H9 (cell line): ENCODE data around the gene MTG1. TPM values are rescaled to one million over a fixed set of nuclear protein-coding genes. Genes with fewer than 3 reads are reported as not detected.

ENCODE experiments used
- DNase-seq: peaks from one replicate; pipeline ENCODE4 v3.0.0-alpha.2; 2017
- H2AFZ ChIP-seq: one replicate; pipeline ENCODE4 v1.6.1; 2013; ENCODE audit warnings: mild to moderate bottlenecking, low read length, control low read depth, moderate library complexity
- H2AK5ac ChIP-seq: 2 replicates; pipeline ENCODE4 v1.6.1; 2013; ENCODE audit warnings: low read length, control low read depth, mixed read lengths; ENCODE audit not compliant: insufficient read length
- H2BK120ac ChIP-seq: one replicate; pipeline ENCODE4 v1.6.1; 2013; ENCODE audit warnings: low read depth, mild to moderate bottlenecking, low read length, control low read depth, inconsistent platforms; ENCODE audit not compliant: poor library complexity, severe bottlenecking
- H2BK12ac ChIP-seq: 2 replicates; pipeline ENCODE4 v1.6.1; 2013; ENCODE audit warnings: low read length, control low read depth, mixed read lengths, low read depth; ENCODE audit not compliant: insufficient read length
- H2BK15ac ChIP-seq: 2 replicates; pipeline ENCODE4 v1.6.1; 2013; ENCODE audit warnings: low read depth, low read length, control low read depth
- H2BK20ac ChIP-seq: one replicate; pipeline ENCODE4 v1.6.1; 2013; ENCODE audit warnings: low read depth, mild to moderate bottlenecking, low read length, control low read depth, inconsistent platforms; ENCODE audit not compliant: poor library complexity, severe bottlenecking
- H2BK5ac ChIP-seq: 2 replicates; pipeline ENCODE4 v1.6.1; 2013; ENCODE audit warnings: low read length, control low read depth, mixed read lengths; ENCODE audit not compliant: insufficient read length
- H3K14ac ChIP-seq: 2 replicates; pipeline ENCODE4 v1.6.1; 2013; ENCODE audit warnings: low read length, control low read depth; ENCODE audit not compliant: insufficient read depth
- H3K18ac ChIP-seq: 2 replicates; pipeline ENCODE4 v1.6.1; 2013; ENCODE audit warnings: low read depth, mild to moderate bottlenecking, mixed read lengths, low read length, control low read depth; ENCODE audit not compliant: insufficient read length
- H3K23ac ChIP-seq: 2 replicates; pipeline ENCODE4 v1.6.1; 2013; ENCODE audit warnings: low read length, control low read depth, mixed read lengths, low read depth; ENCODE audit not compliant: insufficient read length
- H3K23me2 ChIP-seq: 2 replicates; pipeline ENCODE4 v1.6.1; 2013; ENCODE audit warnings: low read depth, mild to moderate bottlenecking, mixed read lengths, low read length, control low read depth; ENCODE audit not compliant: insufficient read length, poor library complexity, severe bottlenecking
- H3K27ac ChIP-seq: 2 replicates; pipeline ENCODE4 v1.5.1; 2013; ENCODE audit warnings: low read length, control low read depth, mixed read lengths, low read depth; ENCODE audit not compliant: insufficient read length
- H3K27me3 ChIP-seq: 2 replicates; pipeline ENCODE4 v1.6.1; 2013; ENCODE audit warnings: low read length, control low read depth, inconsistent platforms; ENCODE audit not compliant: insufficient read depth
- H3K4ac ChIP-seq: 2 replicates; pipeline ENCODE4 v1.6.1; 2013; ENCODE audit warnings: low read depth, mild to moderate bottlenecking, control low read depth, inconsistent platforms, low read length, moderate library complexity
- H3K4me1 ChIP-seq: 2 replicates; pipeline ENCODE4 v1.6.1; 2013; ENCODE audit warnings: low read length, control low read depth, inconsistent platforms; ENCODE audit not compliant: insufficient read depth
- H3K4me2 ChIP-seq: 2 replicates; pipeline ENCODE4 v1.6.1; 2013; ENCODE audit warnings: low read length, control low read depth, mixed read lengths; ENCODE audit not compliant: insufficient read length, insufficient read depth
- H3K56ac ChIP-seq: 2 replicates; pipeline ENCODE4 v1.6.1; 2013; ENCODE audit warnings: low read depth, mild to moderate bottlenecking, mixed read lengths, low read length, control low read depth; ENCODE audit not compliant: insufficient read length
- H3K79me1 ChIP-seq: 2 replicates; pipeline ENCODE4 v1.6.1; 2013; ENCODE audit warnings: low read depth, mild to moderate bottlenecking, moderate library complexity, low read length, control low read depth, inconsistent platforms; ENCODE audit not compliant: insufficient read depth, poor library complexity, severe bottlenecking
- H3K79me2 ChIP-seq: 2 replicates; pipeline ENCODE4 v1.6.1; 2013; ENCODE audit warnings: low read length, control low read depth, inconsistent platforms; ENCODE audit not compliant: insufficient read depth
- H3K9ac ChIP-seq: 2 replicates; pipeline ENCODE4 v1.6.1; 2013; ENCODE audit warnings: low read length, control low read depth, mixed read lengths; ENCODE audit not compliant: insufficient read length; ENCODE audit errors: extremely low read depth
- H3K9me3 ChIP-seq: one replicate; pipeline ENCODE4 v1.6.1; 2013; ENCODE audit warnings: low read depth, low read length, inconsistent platforms; ENCODE audit not compliant: control insufficient read depth
- H3T11ph ChIP-seq: one replicate; pipeline ENCODE4 v1.6.1; 2013; ENCODE audit warnings: mild to moderate bottlenecking, low read length, control low read depth, inconsistent platforms
- H4K20me1 ChIP-seq: one replicate; pipeline ENCODE4 v1.6.1; 2013; ENCODE audit not compliant: control insufficient read depth, insufficient read length, insufficient read depth
- H4K5ac ChIP-seq: 2 replicates; pipeline ENCODE4 v1.6.1; 2013; ENCODE audit warnings: low read depth, mild to moderate bottlenecking, mixed read lengths, low read length, control low read depth; ENCODE audit not compliant: insufficient read length
- H4K8ac ChIP-seq: replicated peaks from 2 replicates; pipeline ENCODE4 v1.6.1; 2013; ENCODE audit warnings: low read length, control low read depth, mixed read lengths, low read depth; ENCODE audit not compliant: insufficient read length
- H4K91ac ChIP-seq: 2 replicates; pipeline ENCODE4 v1.6.1; 2013; ENCODE audit warnings: low read depth, mild to moderate bottlenecking, moderate library complexity, mixed read lengths, low read length, control low read depth; ENCODE audit not compliant: insufficient read length
- H3K27ac Mint-ChIP-seq, 3 experiments: 2 replicates in 2 of 3; 3 replicates in 1 of 3; pipeline ENCODE4 v1.8.0; 2020 to 2021; ENCODE audit warnings: mixed read lengths in 3 of 3, mild to moderate bottlenecking in 1 of 3, moderate library complexity in 1 of 3
- H3K27me3 Mint-ChIP-seq: 2 replicates; pipeline ENCODE4 v1.8.0; 2021; ENCODE audit warnings: low read depth, mild to moderate bottlenecking, moderate library complexity, mixed read lengths
- H3K36me3 Mint-ChIP-seq, 3 experiments: 2 replicates in 2 of 3; 3 replicates in 1 of 3; pipeline ENCODE4 v1.8.0; 2020 to 2021; ENCODE audit warnings: low read depth in 3 of 3, mixed read lengths in 3 of 3; ENCODE audit not compliant: insufficient read depth in 1 of 3
- H3K4me1 Mint-ChIP-seq, 2 experiments: 2 replicates each; pipeline ENCODE4 v1.8.0; 2020; ENCODE audit warnings: mixed read lengths in 2 of 2
- H3K4me3 Mint-ChIP-seq, 2 experiments: 2 replicates in 1 of 2; 3 replicates in 1 of 2; pipeline ENCODE4 v1.8.0; 2020 to 2021; ENCODE audit warnings: mild to moderate bottlenecking in 2 of 2, mixed read lengths in 2 of 2, moderate library complexity in 1 of 2
- H3K9me3 Mint-ChIP-seq, 2 experiments: 2 replicates in 1 of 2; 3 replicates in 1 of 2; pipeline ENCODE4 v1.8.0; 2020; ENCODE audit warnings: mild to moderate bottlenecking in 2 of 2, mixed read lengths in 2 of 2, moderate library complexity in 1 of 2
- WGBS: extraction: QIAGEN DNeasy Blood & Tissue Kit; methylation state at CpG from one replicate; pipeline ENCODE4 v1.1.7; 2013; ENCODE audit warnings: missing lambda C conversion rate, low lambda C conversion rate, mixed read lengths; ENCODE audit not compliant: insufficient read length; ENCODE audit errors: extremely low coverage; 5-methylcytosine and 5-hydroxymethylcytosine counted together
- total RNA-seq: library from RNA; stranded (reverse); gene quantifications from 2 replicates; pipeline ENCODE4 v1.2.1, GENCODE V29; 2021
- TF ChIP-seq, protein P1 (sequence below): fragments of 200-600 bp; sonication (generic); conservative IDR thresholded peaks from 3 replicates; pipeline ENCODE4 v1.8.0; 2021; ENCODE audit warnings: antibody characterized with exemption, mild to moderate bottlenecking

The MTG1 gene
- total RNA-seq, 1 experiment from 2014 or later = 65.3 TPM

DNA sequence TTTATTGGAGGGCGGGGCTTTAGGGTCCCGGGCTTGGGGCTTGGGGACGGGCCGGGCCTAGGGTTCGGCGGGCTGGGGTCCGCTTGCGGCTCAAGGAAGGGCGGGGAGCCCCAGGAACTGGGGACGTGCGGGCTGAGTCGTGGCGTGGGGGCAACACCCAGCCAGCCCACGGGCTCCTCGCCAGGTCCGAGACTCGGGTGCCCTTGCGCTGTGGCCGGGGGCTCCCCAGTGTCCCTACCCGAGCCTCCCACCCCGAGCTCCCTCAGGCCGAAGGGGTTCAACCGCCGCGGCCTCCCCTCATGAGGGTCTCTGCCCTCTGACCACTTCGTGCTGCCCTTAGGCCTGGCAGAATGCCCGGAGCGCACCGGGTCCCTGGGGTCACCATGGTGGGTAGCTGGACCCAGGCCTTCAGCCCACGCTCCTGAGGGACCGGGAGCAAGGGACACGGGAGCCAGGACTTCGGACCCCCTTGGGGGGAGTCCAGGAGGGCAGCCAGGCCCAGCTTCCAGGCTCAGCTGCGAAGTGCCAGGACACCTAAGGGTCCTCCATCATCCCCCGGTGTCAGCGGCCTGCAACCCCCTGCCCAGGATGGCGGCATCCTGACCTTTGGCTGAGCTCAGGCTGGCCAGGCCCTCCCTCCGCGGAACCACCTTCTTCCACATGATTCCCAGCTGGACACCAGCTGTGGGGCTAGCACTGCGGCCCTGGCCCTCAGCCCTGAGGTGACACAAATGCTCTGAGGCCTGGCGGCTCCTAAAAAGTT, 35.6 kb upstream of the MTG1 start:
- H3K79me2 ChIP-seq = no peaks in the 10 kb centered on the region
- no peaks in the 10 kb centered on the region for H3K9me3 Mint-ChIP-seq
- H3K23ac ChIP-seq = no peak overlapping the region
- H3K27me3 ChIP-seq = no peaks in the 10 kb centered on the region; the same call in 1 of the 2 replicates
- H2AFZ ChIP-seq = no peak overlapping the region
- peaks cover 0 to 2% of the 10 kb centered on the region in 2 experiments; a peak in 1 of 4 replicates for H3K4me1 Mint-ChIP-seq
- no peaks in the 10 kb centered on the region for H3K23me2 ChIP-seq
- no peaks in the 10 kb centered on the region for H3K79me1 ChIP-seq
- H4K8ac ChIP-seq = no peak overlapping the region
- H3K9me3 ChIP-seq = no peaks in the 10 kb centered on the region
- no peak overlapping the region for H3K4me2 ChIP-seq
- H3K27me3 Mint-ChIP-seq = peaks cover 24% of the 10 kb centered on the region
- H2BK20ac ChIP-seq = no peak overlapping the region
- no peak overlapping the region for H3K18ac ChIP-seq
- no peak overlapping the region for H3K14ac ChIP-seq
- no peak overlapping the region for H2AK5ac ChIP-seq
- WGBS = no CpG with 5 or more reads among the region's 41 CpGs
- H4K20me1 ChIP-seq = no peaks in the 10 kb centered on the region
- TF ChIP-seq, protein P1, sequence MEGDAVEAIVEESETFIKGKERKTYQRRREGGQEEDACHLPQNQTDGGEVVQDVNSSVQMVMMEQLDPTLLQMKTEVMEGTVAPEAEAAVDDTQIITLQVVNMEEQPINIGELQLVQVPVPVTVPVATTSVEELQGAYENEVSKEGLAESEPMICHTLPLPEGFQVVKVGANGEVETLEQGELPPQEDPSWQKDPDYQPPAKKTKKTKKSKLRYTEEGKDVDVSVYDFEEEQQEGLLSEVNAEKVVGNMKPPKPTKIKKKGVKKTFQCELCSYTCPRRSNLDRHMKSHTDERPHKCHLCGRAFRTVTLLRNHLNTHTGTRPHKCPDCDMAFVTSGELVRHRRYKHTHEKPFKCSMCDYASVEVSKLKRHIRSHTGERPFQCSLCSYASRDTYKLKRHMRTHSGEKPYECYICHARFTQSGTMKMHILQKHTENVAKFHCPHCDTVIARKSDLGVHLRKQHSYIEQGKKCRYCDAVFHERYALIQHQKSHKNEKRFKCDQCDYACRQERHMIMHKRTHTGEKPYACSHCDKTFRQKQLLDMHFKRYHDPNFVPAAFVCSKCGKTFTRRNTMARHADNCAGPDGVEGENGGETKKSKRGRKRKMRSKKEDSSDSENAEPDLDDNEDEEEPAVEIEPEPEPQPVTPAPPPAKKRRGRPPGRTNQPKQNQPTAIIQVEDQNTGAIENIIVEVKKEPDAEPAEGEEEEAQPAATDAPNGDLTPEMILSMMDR = no peak
- no peak overlapping the region for H2BK12ac ChIP-seq
- no peak overlapping the region for H3K56ac ChIP-seq
- H2BK5ac ChIP-seq = no peak overlapping the region
- no peak overlapping the region for H2BK15ac ChIP-seq
- H2BK120ac ChIP-seq = no peak overlapping the region
- no peaks in the 10 kb centered on the region for H3K4me1 ChIP-seq
- no peak overlapping the region for H3K4me3 Mint-ChIP-seq
- no peak for DNase-seq
- H3K27ac ChIP-seq = no peak overlapping the region
- H3K4ac ChIP-seq = no peak overlapping the region
- no peak overlapping the region for H4K5ac ChIP-seq
- peaks cover 14 to 23% (median 21%) of the 10 kb centered on the region in 3 experiments; a peak in 6 of 7 replicates for H3K36me3 Mint-ChIP-seq
- no peak overlapping the region for H3T11ph ChIP-seq
- no peak overlapping the region for H3K27ac Mint-ChIP-seq
- no peak overlapping the region for H3K9ac ChIP-seq
- no peak overlapping the region for H4K91ac ChIP-seq
